Measurements from ENCODE around the gene BPIFA2. TPM values are rescaled to one million over a fixed set of nuclear protein-coding genes. Genes with fewer than 3 reads are reported as not detected.

The BPIFA2 gene
- total RNA-seq, 2 experiments from 2014 or later, result not detected

DNA sequence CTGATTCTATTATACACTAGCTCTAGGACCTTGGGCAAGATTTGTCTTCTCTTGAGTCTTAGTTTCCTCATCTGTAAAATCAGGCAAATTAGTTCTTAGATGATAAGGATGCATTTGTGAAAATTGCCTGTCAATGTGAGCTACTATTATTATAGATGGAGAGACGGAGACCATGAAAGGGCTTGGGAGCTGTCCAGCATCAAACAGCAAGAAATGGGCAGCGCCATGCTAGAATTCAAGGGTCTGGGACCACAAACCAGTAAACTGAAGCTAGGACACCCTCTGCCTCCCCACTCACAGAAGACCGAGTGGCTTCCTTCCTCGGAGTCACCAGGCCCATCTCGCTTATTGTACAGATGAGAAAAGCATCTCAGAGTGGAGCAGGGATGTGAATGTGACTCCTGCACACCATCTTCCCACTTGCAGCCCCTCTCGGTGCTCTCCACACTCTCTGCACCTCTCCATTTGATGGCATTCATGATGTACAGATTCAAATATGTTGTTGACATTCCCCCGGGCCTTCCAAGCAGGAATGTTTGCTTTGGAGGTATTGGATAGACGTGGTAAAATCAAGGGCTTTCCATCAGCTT, 25.0 kb downstream of the BPIFA2 start:
- ATAC-seq (ENCODE audit: poor library complexity) (no peak), DNase-seq (no peak)
- intact Hi-C loops (cut with DNase I, micrococcal nuclease), result no loop called here
- peaks cover 3% of the 10 kb centered on the region for H3K27me3 Mint-ChIP-seq
- H3K9me3 Mint-ChIP-seq, result no peaks in the 10 kb centered on the region
- no peaks in the 10 kb centered on the region for H3K4me1 ChIP-seq (ENCODE audit: insufficient read depth, low read length)
- no peak overlapping the region for H3K27ac ChIP-seq (ENCODE audit: low read depth in 1 of 2, low read length in 2 of 2)
- H3K36me3 Mint-ChIP-seq (ENCODE audit: low read depth), result no peaks in the 10 kb centered on the region
- TF ChIP-seq, protein P1, sequence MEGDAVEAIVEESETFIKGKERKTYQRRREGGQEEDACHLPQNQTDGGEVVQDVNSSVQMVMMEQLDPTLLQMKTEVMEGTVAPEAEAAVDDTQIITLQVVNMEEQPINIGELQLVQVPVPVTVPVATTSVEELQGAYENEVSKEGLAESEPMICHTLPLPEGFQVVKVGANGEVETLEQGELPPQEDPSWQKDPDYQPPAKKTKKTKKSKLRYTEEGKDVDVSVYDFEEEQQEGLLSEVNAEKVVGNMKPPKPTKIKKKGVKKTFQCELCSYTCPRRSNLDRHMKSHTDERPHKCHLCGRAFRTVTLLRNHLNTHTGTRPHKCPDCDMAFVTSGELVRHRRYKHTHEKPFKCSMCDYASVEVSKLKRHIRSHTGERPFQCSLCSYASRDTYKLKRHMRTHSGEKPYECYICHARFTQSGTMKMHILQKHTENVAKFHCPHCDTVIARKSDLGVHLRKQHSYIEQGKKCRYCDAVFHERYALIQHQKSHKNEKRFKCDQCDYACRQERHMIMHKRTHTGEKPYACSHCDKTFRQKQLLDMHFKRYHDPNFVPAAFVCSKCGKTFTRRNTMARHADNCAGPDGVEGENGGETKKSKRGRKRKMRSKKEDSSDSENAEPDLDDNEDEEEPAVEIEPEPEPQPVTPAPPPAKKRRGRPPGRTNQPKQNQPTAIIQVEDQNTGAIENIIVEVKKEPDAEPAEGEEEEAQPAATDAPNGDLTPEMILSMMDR (IDR thresholded peaks at IDR 0.05), result no peak
- ChIA-PET CTCF (no interaction called here), POLR2A (no interaction called here)
- H3K4me3 Mint-ChIP-seq, result no peak overlapping the region
- H3K27ac Mint-ChIP-seq, result no peak overlapping the region
- no peak overlapping the region for H3K4me3 ChIP-seq (ENCODE audit: low read length)
- no peaks in the 10 kb centered on the region for H3K4me1 Mint-ChIP-seq (ENCODE audit: low read depth)
- H3K27me3 ChIP-seq (ENCODE audit: control insufficient read depth in 1 of 2, insufficient read depth in 2 of 2, low read length in 2 of 2), result no peaks in the 10 kb centered on the region
- H3K9me3 ChIP-seq (ENCODE audit: control insufficient read depth in 1 of 2, insufficient read depth in 1 of 2, low read length in 2 of 2), result no peaks in the 10 kb centered on the region
- H3K36me3 ChIP-seq (ENCODE audit: insufficient read depth, low read length), result no peaks in the 10 kb centered on the region

DNA sequence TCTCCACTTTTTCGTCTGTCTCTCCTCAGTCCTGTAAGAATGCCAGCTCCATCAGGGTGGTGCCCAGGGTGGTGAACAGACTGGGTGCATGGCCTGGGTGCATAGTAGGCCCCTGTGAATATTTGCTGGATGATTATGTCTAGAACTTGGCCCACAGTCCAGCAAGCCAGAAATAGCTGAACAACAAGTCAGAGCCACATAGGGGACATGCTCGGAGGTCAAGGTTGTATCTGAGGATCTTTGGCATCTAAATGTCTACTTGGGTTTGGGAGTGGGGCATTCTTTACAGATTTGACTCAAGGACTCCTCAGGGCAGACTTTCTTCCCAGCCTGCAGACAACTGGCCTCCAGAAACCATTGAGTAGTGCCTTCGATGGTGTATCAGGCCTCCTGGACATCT, 31.1 kb downstream of the BPIFA2 start:
- POLR2A ChIA-PET, result no interaction called here
- Mint-ChIP-seq H3K36me3 (ENCODE audit: low read depth) (no peaks in the 10 kb centered on the region), H3K4me1 (ENCODE audit: low read depth) (no peaks in the 10 kb centered on the region), H3K27ac (no peak overlapping the region), H3K9me3 (no peaks in the 10 kb centered on the region), H3K27me3 (peaks cover 29% of the 10 kb centered on the region), H3K4me3 (no peak overlapping the region)
- DNase-seq (no peak), ATAC-seq (ENCODE audit: poor library complexity) (no peak)
- TF ChIP-seq, protein P1 (IDR thresholded peaks at IDR 0.05), result no peak
- CTCF ChIA-PET, result no interaction called here
- no peaks in the 10 kb centered on the region for H3K4me1 ChIP-seq (ENCODE audit: insufficient read depth, low read length)
- peaks cover 0 to 7% of the 10 kb centered on the region in 2 experiments for H3K27me3 ChIP-seq (ENCODE audit: control insufficient read depth in 1 of 2, insufficient read depth in 2 of 2, low read length in 2 of 2)
- H3K4me3 ChIP-seq (ENCODE audit: low read length), result no peak overlapping the region
- H3K9me3 ChIP-seq (ENCODE audit: control insufficient read depth in 1 of 2, insufficient read depth in 1 of 2, low read length in 2 of 2), result no peaks in the 10 kb centered on the region
- intact Hi-C loops (cut with DNase I, micrococcal nuclease), result no loop called here
- H3K27ac ChIP-seq (ENCODE audit: low read depth in 1 of 2, low read length in 2 of 2), result no peak overlapping the region
- H3K36me3 ChIP-seq (ENCODE audit: insufficient read depth, low read length), result no peaks in the 10 kb centered on the region

DNA sequence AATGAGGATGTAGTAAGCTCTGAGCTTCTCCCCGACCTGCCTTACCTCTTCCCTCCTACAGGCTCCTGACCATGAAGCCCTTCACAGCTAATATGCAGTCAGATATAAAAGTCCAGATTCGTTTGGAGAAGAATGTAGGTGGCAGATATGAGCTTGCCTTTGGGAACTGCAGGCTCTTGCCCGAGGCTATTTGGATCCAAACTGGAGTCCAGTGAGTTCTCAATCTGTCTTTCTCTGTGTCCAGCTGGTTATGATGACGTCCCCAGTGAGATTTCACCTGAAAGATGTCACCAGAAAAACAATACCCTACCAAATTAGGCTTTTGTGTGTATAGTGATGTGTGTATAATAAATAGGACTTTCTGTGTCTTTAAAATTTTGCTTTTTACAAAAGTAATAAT, 34.5 kb downstream of the BPIFA2 start:
- Histone ChIP-seq H3K9me3 (ENCODE audit: control insufficient read depth in 1 of 2, insufficient read depth in 1 of 2, low read length in 2 of 2) (no peaks in the 10 kb centered on the region), H3K4me3 (ENCODE audit: low read length) (no peak overlapping the region), H3K36me3 (ENCODE audit: insufficient read depth, low read length) (no peaks in the 10 kb centered on the region), H3K27me3 (ENCODE audit: control insufficient read depth in 1 of 2, insufficient read depth in 2 of 2, low read length in 2 of 2) (peaks cover 0 to 14% of the 10 kb centered on the region in 2 experiments), H3K4me1 (ENCODE audit: insufficient read depth, low read length) (no peaks in the 10 kb centered on the region), H3K27ac (ENCODE audit: low read depth in 1 of 2, low read length in 2 of 2) (no peak overlapping the region)
- Mint-ChIP-seq H3K36me3 (ENCODE audit: low read depth) (no peaks in the 10 kb centered on the region), H3K27me3 (peaks cover 29% of the 10 kb centered on the region), H3K4me3 (no peak overlapping the region), H3K9me3 (no peaks in the 10 kb centered on the region), H3K4me1 (ENCODE audit: low read depth) (no peaks in the 10 kb centered on the region), H3K27ac (no peak overlapping the region)
- DNase-seq, result no peak
- ChIA-PET POLR2A (no interaction called here), CTCF (no interaction called here)
- TF ChIP-seq, protein P1 (IDR thresholded peaks at IDR 0.05), result no peak
- intact Hi-C loops (cut with DNase I, micrococcal nuclease), result no loop called here
- no peak for ATAC-seq (ENCODE audit: poor library complexity)
